ENCODE results near the gene STARD10. TPM values are rescaled to one million over a fixed set of nuclear protein-coding genes. Genes with fewer than 3 reads are reported as not detected.
"Not testable (repeated sequence)": the region's sequence is repeated elsewhere in the genome, so short reads cannot be mapped to it uniquely, and the experiment has no call there.

STARD10 gene
- polyA plus RNA-seq, 1 donor = 49.5 TPM

- no peak for DNase-seq (ENCODE audit: low read depth)
Observed at GRCh38 chr11:72826191-72826941, 32.5 kb upstream of the STARD10 start.

GRCh38 chr11:72825661-72826060 is 31.8 kb upstream of the STARD10 start:
- no peak for DNase-seq (ENCODE audit: low read depth)

- DNase-seq (ENCODE audit: low read depth) = no peak
Observed at GRCh38 chr11:72824811-72825505, 31.1 kb upstream of the STARD10 start.

GRCh38 chr11:72824020-72824419 is 30.2 kb upstream of the STARD10 start:
- no peak for DNase-seq (ENCODE audit: low read depth)

- DNase-seq (ENCODE audit: low read depth) = no peak
Observed at GRCh38 chr11:72823105-72823804, 29.4 kb upstream of the STARD10 start.

- DNase-seq (ENCODE audit: low read depth) = no peak
Observed at GRCh38 chr11:72821920-72822799, 28.3 kb upstream of the STARD10 start.

GRCh38 chr11:72821221-72821919 is 27.5 kb upstream of the STARD10 start:
- DNase-seq (ENCODE audit: low read depth) = no peak

- DNase-seq (ENCODE audit: low read depth) = no peak
Observed at GRCh38 chr11:72820439-72821139, 26.7 kb upstream of the STARD10 start.

- DNase-seq (ENCODE audit: low read depth) = no peak
Observed at GRCh38 chr11:72818971-72819370, 25.1 kb upstream of the STARD10 start.

GRCh38 chr11:72817966-72818365 is 24.1 kb upstream of the STARD10 start:
- no peak for DNase-seq (ENCODE audit: low read depth)

GRCh38 chr11:72816404-72816990 is 22.6 kb upstream of the STARD10 start:
- no peak for DNase-seq (ENCODE audit: low read depth)

GRCh38 chr11:72815110-72815618 is 21.3 kb upstream of the STARD10 start:
- no peak for DNase-seq (ENCODE audit: low read depth)

- no peak for DNase-seq (ENCODE audit: low read depth)
Observed at GRCh38 chr11:72814286-72815109, 20.7 kb upstream of the STARD10 start, which contains the start of gene ATG16L2. Gene ATG16L2 (plus strand): TSS chr11:72814411. CDS start chr11:72814446, 35 bp downstream.

- DNase-seq (ENCODE audit: low read depth) = no peak
Observed at GRCh38 chr11:72813740-72814285, 20.0 kb upstream of the STARD10 start.

GRCh38 chr11:72812967-72813739 is 19.3 kb upstream of the STARD10 start:
- DNase-seq (ENCODE audit: low read depth) = no peak

- DNase-seq (ENCODE audit: low read depth) = no peak
Observed at GRCh38 chr11:72812604-72812966, 18.7 kb upstream of the STARD10 start.

- not testable (repeated sequence) for DNase-seq (ENCODE audit: low read depth)
Observed at GRCh38 chr11:72811686-72812085, 17.8 kb upstream of the STARD10 start.

GRCh38 chr11:72808331-72808798 is 14.5 kb upstream of the STARD10 start:
- no peak for DNase-seq (ENCODE audit: low read depth)

All from forelimb muscle (tissue), 1 donor.